GM18526 (cell line): Measurements from ENCODE around the gene PEX14.

Source experiments
- POLR2A ChIP-seq: IDR thresholded peaks from 3 replicates; pipeline ENCODE4 v1.6.1; 2011; ENCODE audit not compliant: insufficient read length; ENCODE audit errors: extremely low read depth

Gene PEX14

DNA sequence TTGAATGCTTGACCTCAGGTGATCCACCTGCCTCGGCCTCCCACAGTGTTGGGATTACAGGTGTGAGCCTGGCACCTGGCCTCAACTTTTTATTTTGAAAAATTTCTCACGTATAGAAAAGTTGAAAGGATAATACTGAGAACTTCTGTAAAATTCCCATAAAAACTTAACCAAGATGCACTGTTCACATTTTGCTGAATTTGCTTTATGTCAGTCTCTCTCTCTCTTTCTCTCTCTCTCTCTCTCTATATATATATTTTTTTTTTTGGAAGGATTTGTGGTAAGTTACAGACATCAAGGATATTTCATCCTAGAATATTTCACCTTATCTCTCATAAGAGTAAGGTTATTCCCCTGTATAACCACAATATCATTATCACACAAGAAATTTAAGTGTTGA is 5.9 kb downstream of the PEX14 start:
- TF ChIP-seq POLR2A, result no peak

DNA sequence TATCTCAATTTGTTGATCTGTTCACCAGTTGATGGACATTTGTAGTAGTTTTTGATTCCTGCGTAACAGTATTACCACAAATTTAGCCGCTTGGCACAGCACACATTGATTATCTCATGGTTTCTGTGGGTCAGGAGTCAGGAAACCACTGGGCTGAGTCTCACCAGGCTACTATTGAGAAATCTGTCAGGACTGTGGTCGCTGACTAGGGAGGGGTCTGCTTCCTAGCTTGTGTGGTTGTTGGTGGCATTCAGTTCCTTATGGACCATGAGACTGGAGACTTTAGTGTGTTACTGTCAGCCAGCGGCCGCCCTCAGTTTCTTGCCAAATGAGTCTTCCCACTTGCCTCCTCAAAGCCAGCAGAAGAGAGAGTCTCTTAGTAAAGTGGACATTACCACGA is 9.8 kb downstream of the PEX14 start:
- TF ChIP-seq POLR2A, result no peak

DNA sequence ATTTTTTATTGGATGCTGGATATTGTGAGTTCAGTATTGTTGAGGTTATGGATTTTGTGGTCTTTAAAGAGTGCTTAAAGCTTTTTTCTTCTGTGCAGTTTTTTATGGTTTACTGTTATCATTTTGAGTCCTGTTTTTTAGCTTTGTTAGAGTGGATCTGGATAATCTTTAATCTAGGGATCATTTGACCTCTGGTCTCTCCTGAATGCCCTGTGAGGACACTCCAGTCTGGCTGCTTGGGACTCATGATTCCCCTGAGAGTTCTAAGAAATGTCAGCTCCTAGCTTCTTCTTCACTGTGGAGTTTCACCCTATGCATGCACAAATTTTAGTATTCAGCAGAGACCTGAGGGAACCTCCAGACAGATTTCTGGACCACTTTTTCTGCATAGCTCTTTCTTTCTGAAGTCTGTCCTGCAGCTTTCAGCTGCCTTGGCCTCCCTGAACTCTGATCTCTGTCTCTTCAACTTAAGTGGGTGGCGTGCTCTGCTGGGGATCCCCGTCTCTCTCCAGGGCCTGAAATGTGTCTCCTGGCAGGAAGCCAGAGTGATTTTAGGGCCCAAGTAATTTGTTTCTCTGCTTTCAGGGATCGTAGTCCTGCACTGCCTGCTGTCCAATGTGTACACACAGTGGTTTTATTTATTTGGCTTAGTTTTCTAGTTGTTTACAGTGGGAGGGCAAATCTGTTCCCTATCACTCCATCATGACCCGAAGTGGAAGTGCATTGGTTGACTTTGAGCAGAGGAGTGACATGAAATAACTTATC is 14.7 kb downstream of the PEX14 start:
- no peak for TF ChIP-seq POLR2A

- TF ChIP-seq POLR2A, result no peak
Observed at GRCh38 chr1:10490286-10490970, 15.7 kb downstream of the PEX14 start.

GRCh38 chr1:10494418-10494753 is 19.6 kb downstream of the PEX14 start:
- TF ChIP-seq POLR2A, result no peak

DNA sequence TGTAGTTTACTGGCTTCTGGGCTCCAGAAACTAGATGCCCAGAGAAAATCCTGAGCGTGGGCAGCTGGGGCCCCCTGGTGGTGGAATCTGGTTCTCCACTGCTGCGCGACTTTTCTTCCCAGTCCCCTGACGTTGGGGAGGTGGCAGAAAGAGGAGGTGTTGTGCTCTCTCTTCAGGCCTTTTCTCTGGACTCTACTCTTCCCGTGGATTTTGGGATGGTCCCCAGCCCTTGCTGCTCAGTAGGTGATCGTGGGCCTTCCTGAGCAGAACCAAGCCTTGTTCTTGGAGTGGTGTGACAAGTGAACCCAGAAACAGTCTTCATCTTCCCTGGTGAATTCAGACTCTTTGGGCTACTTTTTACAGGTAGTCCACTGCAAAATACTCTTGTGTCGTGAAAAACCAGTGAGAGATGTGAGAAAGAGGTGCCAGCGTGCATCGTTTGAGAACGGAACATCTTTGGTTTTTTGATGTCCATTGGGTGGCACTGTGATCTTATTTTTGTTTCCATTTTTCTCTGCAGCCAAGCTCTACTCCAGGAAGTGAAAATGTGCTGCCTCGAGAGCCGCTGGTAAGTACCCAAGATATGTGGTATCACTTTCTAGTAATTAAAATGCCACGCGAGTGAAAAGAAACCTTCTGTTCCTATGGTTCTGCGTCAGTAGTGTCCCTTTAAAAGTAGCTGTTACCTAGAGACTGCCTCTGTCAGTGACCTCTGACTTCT is 20.2 kb downstream of the PEX14 start:
- no peak for TF ChIP-seq POLR2A

- TF ChIP-seq POLR2A, result no peak
Observed at GRCh38 chr1:10495475-10495817, 20.7 kb downstream of the PEX14 start.

- no peak for TF ChIP-seq POLR2A
Observed at GRCh38 chr1:10495952-10496351, 21.2 kb downstream of the PEX14 start.

- no peak for TF ChIP-seq POLR2A
Observed at GRCh38 chr1:10497109-10497508, 22.4 kb downstream of the PEX14 start.

DNA sequence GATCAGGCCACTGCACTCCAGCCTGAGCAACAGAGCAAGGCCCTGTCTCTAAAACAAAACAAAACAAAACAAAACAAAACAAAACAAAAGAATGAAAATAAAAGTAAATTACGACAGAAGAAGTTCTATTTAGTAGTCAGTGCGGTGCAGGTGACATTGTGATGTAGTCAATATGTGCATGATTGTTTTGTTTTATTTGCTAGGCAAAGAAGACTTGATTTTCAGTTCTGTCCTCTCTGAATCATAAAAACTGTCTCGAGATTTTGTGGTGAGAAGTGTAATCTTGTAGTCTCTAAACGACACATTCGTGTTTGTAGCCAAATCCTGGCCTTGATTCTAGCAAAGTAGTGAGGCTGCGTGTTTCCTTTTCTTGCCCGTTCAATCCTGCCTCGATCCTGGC is 23.5 kb downstream of the PEX14 start:
- no peak for TF ChIP-seq POLR2A

DNA sequence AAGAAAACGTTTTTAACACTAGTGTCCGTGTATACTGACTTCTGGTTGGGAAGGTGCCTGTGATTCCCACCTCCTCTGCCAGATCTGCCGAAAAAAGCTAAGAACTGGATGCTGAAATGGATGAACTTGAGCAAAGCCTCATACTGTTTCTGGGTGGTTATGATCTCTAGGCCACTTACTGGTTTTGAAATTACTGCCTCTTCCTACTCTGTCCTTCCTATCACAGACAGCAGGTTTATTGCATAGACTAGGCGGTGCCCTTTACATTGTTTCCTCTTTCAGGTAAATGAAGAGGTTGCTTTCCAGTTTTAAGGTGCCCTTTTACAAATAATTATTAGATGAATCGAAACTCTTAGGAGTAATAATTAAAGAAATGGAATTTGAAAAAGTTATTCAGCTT is 27.5 kb downstream of the PEX14 start:
- TF ChIP-seq POLR2A, result no peak

DNA sequence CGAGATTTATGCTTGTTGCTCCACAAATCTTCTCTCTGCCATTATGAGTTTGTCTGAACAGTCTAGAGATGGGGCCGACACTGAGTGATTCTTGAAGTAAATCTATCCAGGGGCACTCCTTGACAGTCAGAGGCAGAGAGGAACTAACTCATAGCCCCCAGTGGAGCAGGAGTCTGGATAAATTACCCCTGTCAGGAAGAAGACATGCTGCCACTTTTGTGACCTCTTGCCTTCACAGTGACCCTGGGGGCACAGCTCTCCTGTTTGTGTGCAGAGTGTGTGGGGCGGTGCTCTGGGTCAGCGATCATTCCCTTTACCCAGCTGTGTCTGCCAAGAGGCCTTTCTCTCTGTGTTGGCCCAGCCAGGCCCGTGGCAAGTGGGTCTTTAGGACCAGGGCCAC is 29.5 kb downstream of the PEX14 start:
- no peak for TF ChIP-seq POLR2A

- no peak for TF ChIP-seq POLR2A
Observed at GRCh38 chr1:10506677-10507047, 31.9 kb downstream of the PEX14 start.

DNA sequence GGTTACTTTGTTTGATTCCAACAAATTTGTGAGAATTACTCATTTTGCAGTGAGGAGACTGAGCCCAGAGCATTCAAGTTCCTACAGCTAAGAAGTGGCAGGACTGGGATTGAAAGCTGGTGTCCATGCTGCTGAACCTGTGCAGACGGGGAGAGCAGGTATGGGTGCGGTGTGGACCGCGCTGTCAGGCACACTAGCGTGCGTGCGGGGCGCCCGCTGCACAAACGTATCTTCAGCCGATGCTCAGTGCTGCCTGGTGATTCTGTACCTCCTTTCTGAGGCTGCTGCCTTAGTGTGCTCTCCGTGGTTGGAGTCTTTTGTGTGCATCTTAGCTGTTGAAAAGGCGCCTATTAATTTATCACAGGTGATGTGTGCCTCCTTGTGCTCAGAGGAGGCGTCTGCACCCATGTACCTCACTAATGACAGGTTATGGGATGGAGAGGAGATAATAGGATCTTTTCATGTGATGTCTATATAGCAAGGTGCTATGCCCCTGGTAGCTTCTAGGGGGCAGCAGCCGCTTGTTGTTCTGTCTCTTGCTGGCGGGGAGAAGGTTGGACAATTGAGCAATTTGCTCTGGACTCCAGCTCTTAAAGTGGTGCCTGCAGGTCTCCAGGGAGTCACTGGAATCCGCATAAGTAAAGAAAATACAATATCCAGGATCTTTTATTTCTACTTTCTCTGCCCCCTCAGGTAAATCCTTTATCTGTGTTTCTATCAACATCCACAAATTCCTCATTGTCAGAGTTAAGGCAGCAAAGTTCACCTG is 32.5 kb downstream of the PEX14 start:
- no peak for TF ChIP-seq POLR2A

GRCh38 chr1:10508511-10508951 is 33.8 kb downstream of the PEX14 start:
- no peak for TF ChIP-seq POLR2A
